B cell (primary cell): ENCODE results near the gene ADSS2. TPM values are rescaled to one million over a fixed set of nuclear protein-coding genes. Genes with fewer than 3 reads are reported as not detected.

ENCODE experiments used
- ATAC-seq: fragments of 200-7000 bp; cut with Tn5 transposase; one replicate; pipeline ENCODE4 v1.10.0; 2021; ENCODE audit warnings: low read depth, mild to moderate bottlenecking, moderate number of reproducible peaks, moderate library complexity
- CTCF ChIA-PET: fragments of 350-600 bp; sonication (Branson Sonifier 250); formaldehyde crosslinking; loops from one replicate; lab custom pipeline; 2021; ENCODE audit warnings: antibody characterized with exemption, inconsistent platforms; lab: Charles Lee
- POLR2A ChIA-PET: fragments of 350-600 bp; sonication (Branson Sonifier 250); formaldehyde crosslinking; loops from one replicate; lab custom pipeline; 2021; ENCODE audit warnings: antibody characterized with exemption; lab: Charles Lee
- DNase-seq: peaks from one replicate; pipeline ENCODE4 v3.0.0; 2013
- H2AFZ ChIP-seq: 2 replicates; pipeline ENCODE4 v1.6.1; 2012; ENCODE audit warnings: mild to moderate bottlenecking, low read depth, low read length; ENCODE audit not compliant: insufficient read depth, poor library complexity, severe bottlenecking
- H3K27ac ChIP-seq, 2 donors: 1 replicate in 1 of 2; 2 replicates in 1 of 2; pipeline ENCODE4 v1.5.1; 2012 to 2013; ENCODE audit warnings: low read length in 2 of 2, mild to moderate bottlenecking in 2 of 2, moderate library complexity in 1 of 2
- H3K27me3 ChIP-seq, 4 experiments: fragments of 200-600 bp in 1 of 4; sonication (generic) in 1 of 4; replicated peaks in 1 of 4; 1 replicate in 2 of 4; 2 replicates in 2 of 4; pipeline versions ENCODE4 v1.6.1 to v1.7.0; 2013 to 2016; ENCODE audit warnings: low read length in 3 of 4, mild to moderate bottlenecking in 2 of 4, mixed read lengths in 1 of 4, moderate library complexity in 1 of 4; ENCODE audit not compliant: insufficient read depth in 4 of 4, control insufficient read depth in 3 of 4; ENCODE audit errors: control extremely low read depth in 1 of 4
- H3K36me3 ChIP-seq, 2 experiments: replicated peaks in 1 of 2; 1 replicate in 1 of 2; 2 replicates in 1 of 2; pipeline versions ENCODE4 v1.6.1 to v1.7.1; 2013; ENCODE audit warnings: low read length in 1 of 2; ENCODE audit not compliant: insufficient read depth in 2 of 2, control insufficient read depth in 1 of 2; ENCODE audit errors: control extremely low read depth in 1 of 2, extremely low read depth in 1 of 2
- H3K4me1 ChIP-seq, 2 donors: fragments of 200-600 bp in 1 of 2; sonication (generic) in 1 of 2; 1 replicate in 1 of 2; 2 replicates in 1 of 2; pipeline versions ENCODE4 v1.5.1 to v1.6.1; 2013 to 2017; ENCODE audit warnings: low read length in 2 of 2; ENCODE audit not compliant: control insufficient read depth in 2 of 2, insufficient read depth in 2 of 2
- H3K4me2 ChIP-seq: replicated peaks from 2 replicates; pipeline ENCODE3; 2012; ENCODE audit warnings: mild to moderate bottlenecking, low read depth, low read length; ENCODE audit not compliant: poor library complexity, severe bottlenecking
- H3K4me3 ChIP-seq, 5 experiments: fragments of 200-600 bp in 1 of 5; sonication (generic) in 1 of 5; 1 replicate in 3 of 5; 2 replicates in 2 of 5; pipeline versions ENCODE4 v1.5.1 to v1.7.0; 2011 to 2016; ENCODE audit warnings: low read length in 4 of 5, mild to moderate bottlenecking in 4 of 5, low read depth in 2 of 5, control low read depth in 1 of 5, moderate library complexity in 1 of 5; ENCODE audit not compliant: insufficient read depth in 1 of 5; ENCODE audit errors: control extremely low read depth in 1 of 5, extremely low read depth in 1 of 5
- H3K79me2 ChIP-seq: fragments of 200-600 bp; sonication (generic); one replicate; pipeline ENCODE4 v1.6.0; 2016; ENCODE audit warnings: low read length; ENCODE audit not compliant: control insufficient read depth, insufficient read depth
- H3K9ac ChIP-seq: fragments of 200-600 bp; sonication (generic); 2 replicates; pipeline ENCODE4 v1.6.1; 2017; ENCODE audit warnings: mild to moderate bottlenecking, low read length, moderate library complexity
- H3K9me3 ChIP-seq, 3 donors: one replicate each; pipeline versions ENCODE4 v1.6.1 to v1.7.1; 2013; ENCODE audit warnings: low read length in 2 of 3; ENCODE audit not compliant: control insufficient read depth in 2 of 3, insufficient read depth in 1 of 3; ENCODE audit errors: control extremely low read depth in 1 of 3
- H4K20me1 ChIP-seq: 2 replicates; pipeline ENCODE4 v1.6.0; 2012; ENCODE audit warnings: mild to moderate bottlenecking, low read length; ENCODE audit not compliant: insufficient read depth, control insufficient read depth, poor library complexity, severe bottlenecking
- H3K27ac Mint-ChIP-seq: one replicate; pipeline ENCODE4 v1.8.0; 2021; ENCODE audit warnings: mixed read lengths
- H3K27me3 Mint-ChIP-seq: one replicate; pipeline ENCODE4 v1.8.0; 2021; ENCODE audit warnings: mixed read lengths
- H3K4me1 Mint-ChIP-seq: one replicate; pipeline ENCODE4 v1.8.0; 2021; ENCODE audit warnings: mixed read lengths
- H3K4me3 Mint-ChIP-seq: one replicate; pipeline ENCODE4 v1.8.0; 2021; ENCODE audit warnings: mixed read lengths
- H3K9me3 Mint-ChIP-seq: one replicate; pipeline ENCODE4 v1.8.0; 2022; ENCODE audit warnings: mixed read lengths; ENCODE audit not compliant: insufficient read depth
- EZH2 ChIP-seq: IDR thresholded peaks from 2 replicates; pipeline ENCODE4 v1.6.1; 2012; ENCODE audit warnings: borderline replicate concordance, low read depth, mild to moderate bottlenecking, moderate library complexity, low read length; ENCODE audit not compliant: insufficient read depth, poor library complexity, severe bottlenecking
- WGBS: methylation state at CpG from one replicate; pipeline ENCODE4 v1.1.5; 2013; ENCODE audit warnings: missing lambda C conversion rate; ENCODE audit not compliant: insufficient coverage; 5-methylcytosine and 5-hydroxymethylcytosine counted together
- intact Hi-C: fragments of 100-400 bp; cut with micrococcal nuclease; formaldehyde crosslinking; loops from one replicate; pipeline ENCODE4 v1.10.0; 2022
- polyA plus RNA-seq: library from polyadenylated mRNA; depleted of rRNA; stranded (reverse); fragments of >200 nt; gene quantifications from 2 replicates; pipeline ENCODE4 v1.2.3, GENCODE V29; 2012
- total RNA-seq, 2 donors: library from RNA; stranded (reverse); fragments of 120-200 nt in 1 of 2; gene quantifications; 1 replicate in 1 of 2; 2 replicates in 1 of 2; pipeline versions ENCODE4 v1.2.3 to v1.2.4, GENCODE V29; 2013 to 2022
- TF ChIP-seq, protein P1 (sequence below): fragments of 200-600 bp; IDR thresholded peaks from one replicate; pipeline ENCODE4 v1.8.0; 2022; ENCODE audit warnings: antibody characterized with exemption, mild to moderate bottlenecking

ADSS2 gene
- total and polyA plus RNA-seq, 2 donors (not counting 1 experiment from before 2014, with no cell fraction given): 13.0 to 48.4 TPM

GRCh38 chr1:244371242-244372141 is 80.2 kb downstream of the ADSS2 start:
- Histone ChIP-seq H4K20me1 (no peaks in the 10 kb centered on the region), H3K4me3 (no peak overlapping the region), H3K79me2 (no peaks in the 10 kb centered on the region), H3K27ac (no peak overlapping the region), H3K4me2 (no peak overlapping the region), H2AFZ (no peak overlapping the region), H3K36me3 (no peaks in the 10 kb centered on the region), H3K9ac (no peak overlapping the region), H3K27me3 (no peaks in the 10 kb centered on the region), H3K9me3 (no peaks in the 10 kb centered on the region), H3K4me1 (no peaks in the 10 kb centered on the region)
- H3K9me3 Mint-ChIP-seq: no peaks in the 10 kb centered on the region
- DNase-seq: no peak
- H3K27me3 Mint-ChIP-seq: no peaks in the 10 kb centered on the region
- ATAC-seq: no peak
- TF ChIP-seq, protein P1, sequence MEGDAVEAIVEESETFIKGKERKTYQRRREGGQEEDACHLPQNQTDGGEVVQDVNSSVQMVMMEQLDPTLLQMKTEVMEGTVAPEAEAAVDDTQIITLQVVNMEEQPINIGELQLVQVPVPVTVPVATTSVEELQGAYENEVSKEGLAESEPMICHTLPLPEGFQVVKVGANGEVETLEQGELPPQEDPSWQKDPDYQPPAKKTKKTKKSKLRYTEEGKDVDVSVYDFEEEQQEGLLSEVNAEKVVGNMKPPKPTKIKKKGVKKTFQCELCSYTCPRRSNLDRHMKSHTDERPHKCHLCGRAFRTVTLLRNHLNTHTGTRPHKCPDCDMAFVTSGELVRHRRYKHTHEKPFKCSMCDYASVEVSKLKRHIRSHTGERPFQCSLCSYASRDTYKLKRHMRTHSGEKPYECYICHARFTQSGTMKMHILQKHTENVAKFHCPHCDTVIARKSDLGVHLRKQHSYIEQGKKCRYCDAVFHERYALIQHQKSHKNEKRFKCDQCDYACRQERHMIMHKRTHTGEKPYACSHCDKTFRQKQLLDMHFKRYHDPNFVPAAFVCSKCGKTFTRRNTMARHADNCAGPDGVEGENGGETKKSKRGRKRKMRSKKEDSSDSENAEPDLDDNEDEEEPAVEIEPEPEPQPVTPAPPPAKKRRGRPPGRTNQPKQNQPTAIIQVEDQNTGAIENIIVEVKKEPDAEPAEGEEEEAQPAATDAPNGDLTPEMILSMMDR: no peak
- no peak for TF ChIP-seq EZH2
- POLR2A ChIA-PET: no interaction called here
- WGBS: 93% methylated on average over 10 of the region's 11 CpGs
- CTCF ChIA-PET: no interaction called here
- intact Hi-C loops: no loop called here
- H3K4me1 Mint-ChIP-seq: no peaks in the 10 kb centered on the region
- H3K27ac Mint-ChIP-seq: no peak overlapping the region
- no peak overlapping the region for H3K4me3 Mint-ChIP-seq

GRCh38 chr1:244370060-244370637 is 81.6 kb downstream of the ADSS2 start:
- no peaks in the 10 kb centered on the region for H3K4me1 ChIP-seq
- ATAC-seq: no peak
- H3K27ac ChIP-seq: no peak overlapping the region
- H3K9me3 Mint-ChIP-seq: peaks cover 2% of the 10 kb centered on the region
- no peaks in the 10 kb centered on the region for H3K27me3 ChIP-seq
- H3K27me3 Mint-ChIP-seq: no peaks in the 10 kb centered on the region
- POLR2A ChIA-PET: no interaction called here
- H3K9me3 ChIP-seq: peaks cover 0 to 6% (median 5%) of the 10 kb centered on the region in 3 donors
- no peak for DNase-seq
- no peak overlapping the region for H3K4me3 Mint-ChIP-seq
- H3K79me2 ChIP-seq: no peaks in the 10 kb centered on the region
- H2AFZ ChIP-seq: no peak overlapping the region
- no peak overlapping the region for H3K9ac ChIP-seq
- no peaks in the 10 kb centered on the region for H3K36me3 ChIP-seq
- H4K20me1 ChIP-seq: no peaks in the 10 kb centered on the region
- no peak overlapping the region for H3K27ac Mint-ChIP-seq
- H3K4me3 ChIP-seq: no peak overlapping the region
- no peak overlapping the region for H3K4me2 ChIP-seq
- H3K4me1 Mint-ChIP-seq: no peaks in the 10 kb centered on the region
- CTCF ChIA-PET: no interaction called here
- TF ChIP-seq, protein P1: no peak
- no peak for TF ChIP-seq EZH2
- WGBS: 91% methylated on average over 6 of the region's 8 CpGs
- intact Hi-C loops: no loop called here
